HepG2 (cell line): Measurements from ENCODE around the gene MPC1. TPM values are rescaled to one million over a fixed set of nuclear protein-coding genes. Genes with fewer than 3 reads are reported as not detected.

ENCODE experiments used
- ATAC-seq: fragments of 200-7000 bp; cut with Tn5 transposase; 3 replicates; pipeline ENCODE4 v1.9.1; 2020; ENCODE audit warnings: mild to moderate bottlenecking, moderate library complexity
- BruUV-seq: library from RNA; stranded (reverse); fragments of 400-500 nt; replicated peaks from 2 replicates; lab custom pipeline; 2021; lab: Mats Ljungman, UMichigan
- CTCF ChIA-PET: fragments of 300-600 bp; formaldehyde crosslinking; extraction: SDS; loops from one replicate; lab custom pipeline; 2021; ENCODE audit warnings: low total read pairs, inconsistent platforms, low intra/inter-chr PET ratio; lab: Yijun Ruan, JAX
- POLR2A ChIA-PET: fragments of 350-600 bp; sonication (Branson Sonifier 250); formaldehyde crosslinking; loops from one replicate; lab custom pipeline; 2020; ENCODE audit warnings: antibody characterized with exemption, inconsistent platforms; lab: Yijun Ruan, JAX
- DNase-seq: peaks from one replicate; pipeline ENCODE4 v3.0.0-alpha.2; 2015; ENCODE audit warnings: low spot score
- FAIRE-seq: peaks from 3 replicates; lab custom pipeline; 2011; peaks lifted over from hg19 to GRCh38; lab: Jason Lieb, UNC
- H2AFZ ChIP-seq: one replicate; pipeline ENCODE4 v1.6.1; 2011; ENCODE audit warnings: low read length, inconsistent platforms
- H3K27ac ChIP-seq: fragments of 300-600 bp; 3 replicates; pipeline ENCODE4 v1.8.0; 2011; ENCODE audit warnings: mixed run types, mild to moderate bottlenecking, mixed read lengths, low read length, inconsistent platforms; ENCODE audit not compliant: insufficient read depth; ENCODE audit errors: extremely low read length
- H3K27me3 ChIP-seq, 2 experiments: fragments of 200-600 bp in 1 of 2; 2 replicates in 1 of 2; 3 replicates in 1 of 2; pipeline versions ENCODE4 v1.6.0 to v1.8.0; 2011; ENCODE audit warnings: low read length in 2 of 2, mild to moderate bottlenecking in 2 of 2, moderate library complexity in 2 of 2, inconsistent platforms in 1 of 2; ENCODE audit not compliant: insufficient read depth in 2 of 2, control insufficient read depth in 1 of 2
- H3K36me3 ChIP-seq, 2 experiments: fragments of 200-600 bp in 1 of 2; replicated peaks in 1 of 2; 2 replicates in 1 of 2; 3 replicates in 1 of 2; pipeline versions ENCODE4 v1.5.1 to v1.8.0; 2011; ENCODE audit warnings: low read length in 2 of 2, inconsistent platforms in 1 of 2; ENCODE audit not compliant: insufficient read depth in 2 of 2, control insufficient read depth in 1 of 2
- H3K4me1 ChIP-seq: 2 replicates; pipeline ENCODE4 v1.5.1; 2012; ENCODE audit warnings: low read length, inconsistent platforms; ENCODE audit not compliant: insufficient read depth
- H3K4me2 ChIP-seq: 2 replicates; pipeline ENCODE4 v1.6.0; 2011; ENCODE audit warnings: low read depth, low read length, inconsistent platforms
- H3K4me3 ChIP-seq, 3 experiments: fragments of 200-600 bp in 1 of 3; sonication (generic), shearing (Covaris generic) in 1 of 3; replicated peaks in 1 of 3; 2 replicates each; pipeline ENCODE4 v1.5.1; 2011 to 2016; ENCODE audit warnings: low read length in 3 of 3, inconsistent platforms in 2 of 3, low read depth in 2 of 3, mild to moderate bottlenecking in 2 of 3, control low read depth in 1 of 3, mixed read lengths in 1 of 3; ENCODE audit not compliant: insufficient read depth in 1 of 3
- H3K79me2 ChIP-seq: one replicate; pipeline ENCODE4 v1.6.1; 2011; ENCODE audit warnings: low read length, inconsistent platforms; ENCODE audit not compliant: insufficient read depth
- H3K9ac ChIP-seq: 2 replicates; pipeline ENCODE4 v1.6.0; 2011; ENCODE audit warnings: mild to moderate bottlenecking, low read depth, low read length, inconsistent platforms; ENCODE audit not compliant: insufficient read depth
- H3K9me3 ChIP-seq: 2 replicates; pipeline ENCODE4 v1.5.1; 2012; ENCODE audit warnings: mild to moderate bottlenecking, low read length
- H4K20me1 ChIP-seq: 2 replicates; pipeline ENCODE4 v1.6.0; 2011; ENCODE audit warnings: inconsistent platforms, mild to moderate bottlenecking, low read length, moderate library complexity; ENCODE audit not compliant: insufficient read depth
- ATF1 ChIP-seq: IDR thresholded peaks from 2 replicates; pipeline ENCODE4 v1.6.1; 2016; ENCODE audit warnings: mild to moderate bottlenecking, control low read depth
- FOSL2 ChIP-seq: sonication (generic); formaldehyde crosslinking; IDR thresholded peaks from 2 replicates; pipeline ENCODE4 v1.4.0; 2020; ENCODE audit warnings: missing genetic modification reagents
- FOXO1 ChIP-seq: sonication (generic); formaldehyde crosslinking; IDR thresholded peaks from 2 replicates; pipeline ENCODE4 v1.4.0; 2020; ENCODE audit warnings: missing genetic modification reagents
- HDAC2 ChIP-seq: sonication (generic); formaldehyde crosslinking; IDR thresholded peaks from 2 replicates; pipeline ENCODE4 v1.4.0; 2020; ENCODE audit warnings: missing genetic modification reagents
- IRF2 ChIP-seq: IDR thresholded peaks from 2 replicates; pipeline ENCODE4 v1.6.1; 2018; ENCODE audit warnings: missing genetic modification reagents, missing compliant biosample characterization
- KLF16 ChIP-seq, 2 experiments: sonication (generic) in 1 of 2; formaldehyde crosslinking in 1 of 2; IDR thresholded peaks; 2 replicates each; pipeline versions ENCODE4 v1.6.1 to v1.8.0; 2016 to 2023; ENCODE audit warnings: missing genetic modification reagents in 2 of 2, missing compliant biosample characterization in 1 of 2
- NBN ChIP-seq: fragments of 450-650 bp; conservative IDR thresholded peaks from 2 replicates; pipeline ENCODE4 v1.6.1; 2017
- ZNF264 ChIP-seq: sonication (generic); formaldehyde crosslinking; IDR thresholded peaks from 2 replicates; pipeline ENCODE4 v1.4.0; 2020; ENCODE audit warnings: missing genetic modification reagents
- WGBS: methylation state at CpG from one replicate; pipeline ENCODE4 v1.1.6; 2017; ENCODE audit warnings: low lambda C conversion rate; 5-methylcytosine and 5-hydroxymethylcytosine counted together
- in situ Hi-C: cut with HindIII; loops from 2 replicates; pipeline ENCODE4 v1.10.0; 2017; ENCODE audit warnings: low pct_unique_long_range_greater_than_20kb; ENCODE audit not compliant: extremely low pct_ligation_motif_present
- intact Hi-C: fragments of 100-400 bp; cut with micrococcal nuclease; formaldehyde crosslinking; loops from one replicate; pipeline ENCODE4 v1.10.0; 2022; ENCODE audit not compliant: unreplicated experiment
- polyA plus RNA-seq, 8 experiments: library from polyadenylated mRNA; depleted of rRNA in 3 of 8; stranded (reverse) in 7 of 8; unstranded in 1 of 8; fragments of >200 nt; fragmentation: Illumina TruSeq in 4 of 8; extraction: Trizol in 4 of 8; gene quantifications; 2 replicates each; pipeline versions ENCODE4 v1.2.1 to v1.2.3, GENCODE V29; 2011 to 2016; ENCODE audit warnings: low read depth in 4 of 8, missing spikeins in 1 of 8, mixed read lengths in 1 of 8; ENCODE audit not compliant: insufficient read depth in 1 of 8
- total RNA-seq, 5 experiments: library from RNA; depleted of rRNA; stranded (reverse); fragments of >200 nt; fragmentation: Illumina TruSeq; extraction: Trizol; gene quantifications; 2 replicates each; pipeline ENCODE4 v1.2.3, GENCODE V29; 2016; ENCODE audit warnings: low read depth in 1 of 5
- TF ChIP-seq, protein P1 (sequence below): sonication (generic); formaldehyde crosslinking; IDR thresholded peaks from one replicate; pipeline ENCODE4 v1.5.1; 2020; ENCODE audit warnings: mild to moderate bottlenecking, missing genetic modification reagents; ENCODE audit errors: not compliant biosample characterization
- TF ChIP-seq, protein P2 (sequence below): sonication (generic); formaldehyde crosslinking; IDR thresholded peaks from 2 replicates; pipeline ENCODE4 v1.4.0; 2020; ENCODE audit warnings: missing genetic modification reagents

The MPC1 gene
- total and polyA plus RNA-seq, 2 of the 13 experiments (the other 11 are each of a cell fraction or from before 2014, with no cell fraction given): 189 to 214 TPM

DNA sequence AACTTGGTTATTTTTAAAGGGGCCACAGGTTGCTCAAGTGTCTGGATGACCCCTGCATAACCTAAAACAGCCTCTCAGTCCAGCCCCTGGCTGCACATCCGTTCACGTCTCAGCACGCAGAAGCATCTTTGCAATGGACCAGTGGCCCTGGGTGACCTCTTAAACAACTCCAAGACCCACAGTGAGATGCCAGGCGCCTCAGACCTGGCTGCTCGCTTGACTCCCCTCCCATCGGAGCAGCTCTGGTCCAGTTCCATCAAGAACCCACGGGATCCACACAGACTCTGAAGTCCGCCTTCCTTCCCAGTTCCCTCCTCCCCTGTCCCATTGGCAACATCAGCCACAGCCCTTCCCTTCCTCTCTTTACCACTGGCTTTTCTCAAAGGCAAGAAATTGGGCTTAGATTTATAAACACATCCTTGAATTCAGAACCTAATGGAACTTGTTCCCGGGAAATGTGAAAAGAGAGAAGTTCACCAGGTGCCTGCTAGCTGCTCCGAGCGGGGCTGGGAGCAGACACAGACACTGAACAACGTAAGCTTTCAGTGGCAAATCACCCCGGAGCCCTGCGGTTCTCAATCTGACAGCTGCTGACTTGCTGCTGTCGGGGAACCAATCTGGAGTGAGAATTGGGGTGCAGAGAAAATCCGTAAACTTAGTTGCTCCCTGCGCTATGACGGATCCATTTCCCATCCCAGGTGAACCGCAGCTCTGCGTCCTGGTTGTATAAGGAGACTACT is 39.6 kb upstream of the MPC1 start (continued):
- TF ChIP-seq, protein P1, sequence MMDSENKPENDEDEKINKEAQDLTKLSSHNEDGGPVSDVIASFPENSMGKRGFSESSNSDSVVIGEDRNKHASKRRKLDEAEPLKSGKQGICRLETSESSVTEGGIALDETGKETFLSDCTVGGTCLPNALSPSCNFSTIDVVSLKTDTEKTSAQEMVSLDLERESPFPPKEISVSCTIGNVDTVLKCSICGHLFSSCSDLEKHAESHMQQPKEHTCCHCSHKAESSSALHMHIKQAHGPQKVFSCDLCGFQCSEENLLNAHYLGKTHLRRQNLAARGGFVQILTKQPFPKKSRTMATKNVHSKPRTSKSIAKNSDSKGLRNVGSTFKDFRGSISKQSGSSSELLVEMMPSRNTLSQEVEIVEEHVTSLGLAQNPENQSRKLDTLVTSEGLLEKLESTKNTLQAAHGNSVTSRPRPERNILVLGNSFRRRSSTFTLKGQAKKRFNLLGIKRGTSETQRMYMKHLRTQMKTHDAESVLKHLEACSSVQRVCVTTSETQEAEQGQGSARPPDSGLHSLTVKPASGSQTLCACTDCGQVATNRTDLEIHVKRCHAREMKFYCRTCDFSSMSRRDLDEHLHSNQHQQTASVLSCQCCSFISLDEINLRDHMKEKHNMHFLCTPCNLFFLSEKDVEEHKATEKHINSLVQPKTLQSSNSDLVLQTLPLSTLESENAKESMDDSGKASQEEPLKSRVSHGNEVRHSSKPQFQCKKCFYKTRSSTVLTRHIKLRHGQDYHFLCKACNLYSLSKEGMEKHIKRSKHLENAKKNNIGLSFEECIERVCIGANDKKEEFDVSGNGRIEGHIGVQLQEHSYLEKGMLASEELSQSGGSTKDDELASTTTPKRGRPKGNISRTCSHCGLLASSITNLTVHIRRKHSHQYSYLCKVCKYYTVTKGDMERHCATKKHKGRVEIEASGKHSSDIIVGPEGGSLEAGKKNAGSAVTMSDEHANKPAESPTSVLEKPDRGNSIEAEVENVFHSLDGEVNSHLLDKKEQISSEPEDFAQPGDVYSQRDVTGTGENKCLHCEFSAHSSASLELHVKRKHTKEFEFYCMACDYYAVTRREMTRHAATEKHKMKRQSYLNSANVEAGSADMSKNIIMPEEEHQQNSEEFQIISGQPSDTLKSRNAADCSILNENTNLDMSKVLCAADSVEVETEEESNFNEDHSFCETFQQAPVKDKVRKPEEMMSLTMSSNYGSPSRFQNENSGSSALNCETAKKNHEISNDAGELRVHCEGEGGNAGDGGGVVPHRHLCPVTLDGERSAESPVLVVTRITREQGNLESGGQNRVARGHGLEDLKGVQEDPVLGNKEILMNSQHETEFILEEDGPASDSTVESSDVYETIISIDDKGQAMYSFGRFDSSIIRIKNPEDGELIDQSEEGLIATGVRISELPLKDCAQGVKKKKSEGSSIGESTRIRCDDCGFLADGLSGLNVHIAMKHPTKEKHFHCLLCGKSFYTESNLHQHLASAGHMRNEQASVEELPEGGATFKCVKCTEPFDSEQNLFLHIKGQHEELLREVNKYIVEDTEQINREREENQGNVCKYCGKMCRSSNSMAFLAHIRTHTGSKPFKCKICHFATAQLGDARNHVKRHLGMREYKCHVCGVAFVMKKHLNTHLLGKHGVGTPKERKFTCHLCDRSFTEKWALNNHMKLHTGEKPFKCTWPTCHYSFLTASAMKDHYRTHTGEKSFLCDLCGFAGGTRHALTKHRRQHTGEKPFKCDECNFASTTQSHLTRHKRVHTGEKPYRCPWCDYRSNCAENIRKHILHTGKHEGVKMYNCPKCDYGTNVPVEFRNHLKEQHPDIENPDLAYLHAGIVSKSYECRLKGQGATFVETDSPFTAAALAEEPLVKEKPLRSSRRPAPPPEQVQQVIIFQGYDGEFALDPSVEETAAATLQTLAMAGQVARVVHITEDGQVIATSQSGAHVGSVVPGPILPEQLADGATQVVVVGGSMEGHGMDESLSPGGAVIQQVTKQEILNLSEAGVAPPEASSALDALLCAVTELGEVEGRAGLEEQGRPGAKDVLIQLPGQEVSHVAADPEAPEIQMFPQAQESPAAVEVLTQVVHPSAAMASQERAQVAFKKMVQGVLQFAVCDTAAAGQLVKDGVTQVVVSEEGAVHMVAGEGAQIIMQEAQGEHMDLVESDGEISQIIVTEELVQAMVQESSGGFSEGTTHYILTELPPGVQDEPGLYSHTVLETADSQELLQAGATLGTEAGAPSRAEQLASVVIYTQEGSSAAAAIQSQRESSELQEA: no peak

DNA sequence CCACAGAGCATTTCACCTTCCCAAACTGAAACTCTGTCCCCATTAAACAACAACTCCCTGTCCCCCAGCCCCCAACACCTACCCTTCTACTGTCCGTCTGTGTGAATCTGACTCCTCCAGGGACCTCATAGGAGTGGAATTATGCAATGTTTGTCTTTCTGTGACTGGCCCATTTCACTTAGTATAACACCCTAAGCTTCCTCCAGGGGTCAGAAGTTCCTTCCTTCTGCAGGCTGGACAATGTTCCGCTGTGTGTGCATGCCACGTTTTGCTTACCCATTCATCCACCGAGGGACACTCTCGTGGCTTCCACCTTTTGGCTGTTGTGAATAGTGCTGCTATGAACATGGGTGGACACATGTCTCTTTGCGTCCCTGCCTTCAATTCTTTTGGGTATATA is 37.6 kb upstream of the MPC1 start:
- ATAC-seq (peak; percentile 95), DNase-seq (peak; percentile 86), FAIRE-seq (peak; percentile 99)
- H3K4me1 ChIP-seq: peaks cover 21% of the 10 kb centered on the region
- H3K9me3 ChIP-seq: no peaks in the 10 kb centered on the region
- H4K20me1 ChIP-seq: 0 out of 2 replicates have a peak, but pooled peaks cover 4% of the 10 kb centered on the region
- no peak overlapping the region for H3K27ac ChIP-seq
- H3K27me3 ChIP-seq: peaks cover 4 to 41% of the 10 kb centered on the region in 2 experiments; a peak in 4 of 5 replicates
- POLR2A ChIA-PET: no interaction called here
- no peak overlapping the region for H3K4me2 ChIP-seq
- in situ Hi-C loops: no loop called here
- 5% methylated on average over 6 of the region's 6 CpGs for WGBS
- no peak overlapping the region for H3K9ac ChIP-seq
- H3K79me2 ChIP-seq: no peaks in the 10 kb centered on the region
- CTCF ChIA-PET: no interaction called here
- H2AFZ ChIP-seq: no peak overlapping the region
- no TSS peak for BruUV-seq
- H3K36me3 ChIP-seq: no peaks in the 10 kb centered on the region
- H3K4me3 ChIP-seq: no peak overlapping the region
- intact Hi-C loops: no loop called here
- TF ChIP-seq ATF1 (CRISPR knock-in tag) (0 out of 2 replicates have a peak, but pooled peaks have one; percentile 21), NBN (no peak), HDAC2 (CRISPR knock-in tag) (peak; percentile 56; the same call in 1 of the 2 replicates), FOXO1 (peak; percentile 38; the same call in 1 of the 2 replicates), FOSL2 (CRISPR knock-in tag) (peak; percentile 68), KLF16 (CRISPR knock-in tag; IDR thresholded peaks at IDR 0.05) (0 out of 4 replicates have a peak, but pooled peaks of 1 of the 2 experiments have one; percentile 34), IRF2 (CRISPR knock-in tag) (0 out of 2 replicates have a peak, but pooled peaks have one; percentile 38), ZNF264 (CRISPR knock-in tag) (0 out of 2 replicates have a peak, but pooled peaks have one; percentile 25)
- TF ChIP-seq, protein P2, sequence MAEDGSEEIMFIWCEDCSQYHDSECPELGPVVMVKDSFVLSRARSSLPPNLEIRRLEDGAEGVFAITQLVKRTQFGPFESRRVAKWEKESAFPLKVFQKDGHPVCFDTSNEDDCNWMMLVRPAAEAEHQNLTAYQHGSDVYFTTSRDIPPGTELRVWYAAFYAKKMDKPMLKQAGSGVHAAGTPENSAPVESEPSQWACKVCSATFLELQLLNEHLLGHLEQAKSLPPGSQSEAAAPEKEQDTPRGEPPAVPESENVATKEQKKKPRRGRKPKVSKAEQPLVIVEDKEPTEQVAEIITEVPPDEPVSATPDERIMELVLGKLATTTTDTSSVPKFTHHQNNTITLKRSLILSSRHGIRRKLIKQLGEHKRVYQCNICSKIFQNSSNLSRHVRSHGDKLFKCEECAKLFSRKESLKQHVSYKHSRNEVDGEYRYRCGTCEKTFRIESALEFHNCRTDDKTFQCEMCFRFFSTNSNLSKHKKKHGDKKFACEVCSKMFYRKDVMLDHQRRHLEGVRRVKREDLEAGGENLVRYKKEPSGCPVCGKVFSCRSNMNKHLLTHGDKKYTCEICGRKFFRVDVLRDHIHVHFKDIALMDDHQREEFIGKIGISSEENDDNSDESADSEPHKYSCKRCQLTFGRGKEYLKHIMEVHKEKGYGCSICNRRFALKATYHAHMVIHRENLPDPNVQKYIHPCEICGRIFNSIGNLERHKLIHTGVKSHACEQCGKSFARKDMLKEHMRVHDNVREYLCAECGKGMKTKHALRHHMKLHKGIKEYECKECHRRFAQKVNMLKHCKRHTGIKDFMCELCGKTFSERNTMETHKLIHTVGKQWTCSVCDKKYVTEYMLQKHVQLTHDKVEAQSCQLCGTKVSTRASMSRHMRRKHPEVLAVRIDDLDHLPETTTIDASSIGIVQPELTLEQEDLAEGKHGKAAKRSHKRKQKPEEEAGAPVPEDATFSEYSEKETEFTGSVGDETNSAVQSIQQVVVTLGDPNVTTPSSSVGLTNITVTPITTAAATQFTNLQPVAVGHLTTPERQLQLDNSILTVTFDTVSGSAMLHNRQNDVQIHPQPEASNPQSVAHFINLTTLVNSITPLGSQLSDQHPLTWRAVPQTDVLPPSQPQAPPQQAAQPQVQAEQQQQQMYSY (CRISPR knock-in tag): peak; percentile 72; the same call in 1 of the 2 replicates
